ENCODE measurements around the gene NKAIN2. TPM values are rescaled to one million over a fixed set of nuclear protein-coding genes. Genes with fewer than 3 reads are reported as not detected.

NKAIN2 gene
- total and polyA plus RNA-seq, 9 of the 15 experiments (the other 6 are each of a cell fraction or from before 2014, with no cell fraction given), result not detected

GRCh38 chr6:124234801-124235200, 431.1 kb downstream of the NKAIN2 start (continued):
- TF ChIP-seq GTF3C2 (IDR thresholded peaks at IDR 0.05; ENCODE audit: borderline replicate concordance, extremely low read depth, insufficient read length) (no peak), ZNF668 (CRISPR knock-in tag; IDR thresholded peaks at IDR 0.05) (no peak), TSHZ1 (CRISPR knock-in tag; IDR thresholded peaks at IDR 0.05) (no peak), CHAMP1 (IDR thresholded peaks at IDR 0.05) (no peak), E4F1 (CRISPR knock-in tag; IDR thresholded peaks at IDR 0.05; ENCODE audit: borderline replicate concordance) (no peak), MCM7 (IDR thresholded peaks at IDR 0.05) (no peak)
